Stimulated activated naive CD8-positive, alpha-beta T cell treated with anti-CD3 and anti-CD28 coated beads, Interleukin-15, amount 100 ng/mL, for 72 hours (primary cell): Measurements from ENCODE around the gene C6orf58.

Experiments
- ATAC-seq: fragments of 150-1000 bp; cut with Tn5 transposase; 2 replicates; pipeline ENCODE4 v1.10.0; 2021; ENCODE audit warnings: mild to moderate bottlenecking, moderate library complexity
- DNase-seq, 2 donors: peaks; one replicate each; pipeline ENCODE4 v3.0.0; 2021 to 2022
- H3K27ac Mint-ChIP-seq, 2 donors: one replicate each; pipeline ENCODE4 v1.8.0; 2022; ENCODE audit warnings: mild to moderate bottlenecking in 2 of 2, mixed read lengths in 2 of 2, moderate library complexity in 2 of 2
- H3K27me3 Mint-ChIP-seq: one replicate; pipeline ENCODE4 v1.8.0; 2022; ENCODE audit warnings: mixed read lengths
- H3K4me1 Mint-ChIP-seq: one replicate; pipeline ENCODE4 v1.8.0; 2022; ENCODE audit warnings: mild to moderate bottlenecking, mixed read lengths
- H3K4me3 Mint-ChIP-seq, 2 donors: one replicate each; pipeline ENCODE4 v1.8.0; 2022; ENCODE audit warnings: mild to moderate bottlenecking in 2 of 2, mixed read lengths in 2 of 2, moderate library complexity in 1 of 2
- H3K9me3 Mint-ChIP-seq, 2 donors: one replicate each; pipeline ENCODE4 v1.8.0; 2022; ENCODE audit warnings: mixed read lengths in 2 of 2

Gene C6orf58

GRCh38 chr6:127576874-127577273 lies at the start of gene C6orf58:
Gene C6orf58, plus strand, starts transcription at chr6:127577174. Its CDS starts 12 bp downstream, at chr6:127577186.
- no peaks in the 10 kb centered on the region for H3K9me3 Mint-ChIP-seq
- DNase-seq (no peak), ATAC-seq (no peak)
- peaks cover 6% of the 10 kb centered on the region for H3K4me1 Mint-ChIP-seq
- H3K4me3 Mint-ChIP-seq: no peak within 1 kb of the TSS
- H3K27ac Mint-ChIP-seq: no peak within 1 kb of the TSS
- peaks cover 19% of the 10 kb centered on the region for H3K27me3 Mint-ChIP-seq

GRCh38 chr6:127533011-127533410 lies 44.0 kb upstream of the C6orf58 start:
- H3K4me3 Mint-ChIP-seq: no peak overlapping the region
- DNase-seq: no peak

GRCh38 chr6:127533736-127534135 lies 43.2 kb upstream of the C6orf58 start:
- H3K27me3 Mint-ChIP-seq: peaks cover 26% of the 10 kb centered on the region
- H3K27ac Mint-ChIP-seq: no peak overlapping the region
- H3K9me3 Mint-ChIP-seq: no peaks in the 10 kb centered on the region
- no peak for ATAC-seq
- H3K4me3 Mint-ChIP-seq: no peak overlapping the region
- no peak for DNase-seq
- H3K4me1 Mint-ChIP-seq: peaks cover 2% of the 10 kb centered on the region

More at GRCh38 chr6:127533011-127533410, 44.0 kb upstream of the C6orf58 start:
- Mint-ChIP-seq H3K9me3 (no peaks in the 10 kb centered on the region), H3K27ac (no peak overlapping the region), H3K27me3 (peaks cover 26% of the 10 kb centered on the region), H3K4me1 (no peaks in the 10 kb centered on the region)
- ATAC-seq: no peak

- Mint-ChIP-seq H3K4me3 (no peak overlapping the region), H3K9me3 (no peaks in the 10 kb centered on the region), H3K27ac (no peak overlapping the region), H3K4me1 (peaks cover 13% of the 10 kb centered on the region), H3K27me3 (peaks cover 17% of the 10 kb centered on the region)
- ATAC-seq (no peak), DNase-seq (no peak)
Observed at GRCh38 chr6:127538750-127539264, 38.2 kb upstream of the C6orf58 start.

GRCh38 chr6:127539272-127539671 lies 37.7 kb upstream of the C6orf58 start:
- H3K4me3 Mint-ChIP-seq: no peak overlapping the region
- H3K27me3 Mint-ChIP-seq: peaks cover 17% of the 10 kb centered on the region
- DNase-seq (no peak), ATAC-seq (peak; percentile 59)
- peaks cover 13% of the 10 kb centered on the region for H3K4me1 Mint-ChIP-seq
- no peaks in the 10 kb centered on the region for H3K9me3 Mint-ChIP-seq
- H3K27ac Mint-ChIP-seq: no peak overlapping the region

GRCh38 chr6:127547215-127547614 lies 29.8 kb upstream of the C6orf58 start:
- DNase-seq: no peak
- ATAC-seq: peak; percentile 57
- Mint-ChIP-seq H3K4me3 (no peak overlapping the region), H3K9me3 (no peaks in the 10 kb centered on the region), H3K27ac (no peak overlapping the region), H3K27me3 (peaks cover 27% of the 10 kb centered on the region), H3K4me1 (peaks cover 3% of the 10 kb centered on the region)

- no peaks in the 10 kb centered on the region for H3K9me3 Mint-ChIP-seq
- no peak for ATAC-seq
- H3K4me1 Mint-ChIP-seq: no peaks in the 10 kb centered on the region
- H3K27me3 Mint-ChIP-seq: peaks cover 30% of the 10 kb centered on the region
- no peak overlapping the region for H3K4me3 Mint-ChIP-seq
- no peak overlapping the region for H3K27ac Mint-ChIP-seq
- DNase-seq: no peak
Observed at GRCh38 chr6:127547904-127548649, 28.9 kb upstream of the C6orf58 start.

- Mint-ChIP-seq H3K4me1 (no peaks in the 10 kb centered on the region), H3K4me3 (no peak overlapping the region), H3K27me3 (peaks cover 30% of the 10 kb centered on the region), H3K27ac (no peak overlapping the region), H3K9me3 (no peaks in the 10 kb centered on the region)
- ATAC-seq (no peak), DNase-seq (no peak)
Observed at GRCh38 chr6:127550403-127550802, 26.6 kb upstream of the C6orf58 start.

GRCh38 chr6:127554435-127555006 lies 22.5 kb upstream of the C6orf58 start:
- H3K27ac Mint-ChIP-seq: no peak overlapping the region
- no peaks in the 10 kb centered on the region for H3K4me1 Mint-ChIP-seq
- H3K9me3 Mint-ChIP-seq: no peaks in the 10 kb centered on the region
- peaks cover 42% of the 10 kb centered on the region for H3K27me3 Mint-ChIP-seq
- peak in 1 of 2 donors; percentile 26 for DNase-seq
- H3K4me3 Mint-ChIP-seq: no peak overlapping the region
- ATAC-seq: peak; percentile 55

- H3K9me3 Mint-ChIP-seq: peaks cover 6 to 7% of the 10 kb centered on the region in 2 donors
- no peak overlapping the region for H3K4me3 Mint-ChIP-seq
- H3K27me3 Mint-ChIP-seq: peaks cover 36% of the 10 kb centered on the region
- ATAC-seq (no peak), DNase-seq (no peak)
- no peak overlapping the region for H3K27ac Mint-ChIP-seq
- H3K4me1 Mint-ChIP-seq: no peaks in the 10 kb centered on the region
Observed at GRCh38 chr6:127561660-127562059, 15.3 kb upstream of the C6orf58 start.

- Mint-ChIP-seq H3K27ac (no peak overlapping the region), H3K4me1 (no peaks in the 10 kb centered on the region), H3K27me3 (peaks cover 23% of the 10 kb centered on the region), H3K4me3 (no peak overlapping the region), H3K9me3 (peaks cover 6 to 7% of the 10 kb centered on the region in 2 donors)
- no peak for ATAC-seq
- DNase-seq: no peak
Observed at GRCh38 chr6:127564761-127565160, 12.2 kb upstream of the C6orf58 start.

GRCh38 chr6:127566119-127566518 lies 10.9 kb upstream of the C6orf58 start:
- peaks cover 6 to 7% of the 10 kb centered on the region in 2 donors for H3K9me3 Mint-ChIP-seq
- H3K27me3 Mint-ChIP-seq: peaks cover 19% of the 10 kb centered on the region
- DNase-seq: no peak
- no peak overlapping the region for H3K4me3 Mint-ChIP-seq
- ATAC-seq: no peak
- no peak overlapping the region for H3K27ac Mint-ChIP-seq
- peaks cover 9% of the 10 kb centered on the region for H3K4me1 Mint-ChIP-seq

GRCh38 chr6:127566651-127567050 lies 10.3 kb upstream of the C6orf58 start:
- H3K4me1 Mint-ChIP-seq: peaks cover 14% of the 10 kb centered on the region
- no peak overlapping the region for H3K4me3 Mint-ChIP-seq
- ATAC-seq (no peak), DNase-seq (no peak)
- H3K9me3 Mint-ChIP-seq: peaks cover 6 to 7% of the 10 kb centered on the region in 2 donors
- H3K27me3 Mint-ChIP-seq: peaks cover 13% of the 10 kb centered on the region
- H3K27ac Mint-ChIP-seq: no peak overlapping the region

- Mint-ChIP-seq H3K27ac (no peak overlapping the region), H3K4me3 (no peak overlapping the region), H3K27me3 (peaks cover 11% of the 10 kb centered on the region), H3K9me3 (peaks cover 6% of the 10 kb centered on the region in 2 donors), H3K4me1 (peaks cover 18% of the 10 kb centered on the region)
- ATAC-seq (no peak), DNase-seq (no peak)
Observed at GRCh38 chr6:127567476-127567875, 9.5 kb upstream of the C6orf58 start.

- Mint-ChIP-seq H3K9me3 (no peaks in the 10 kb centered on the region), H3K4me3 (peak overlapping the region; percentile 15 to 45), H3K27me3 (no peaks in the 10 kb centered on the region), H3K27ac (peak overlapping the region in 1 of 2 donors; percentile 91), H3K4me1 (peaks cover 22% of the 10 kb centered on the region)
- DNase-seq (no peak), ATAC-seq (peak; percentile 74)
Observed at GRCh38 chr6:127570739-127571389, 6.1 kb upstream of the C6orf58 start.

- ATAC-seq: peak; percentile 52
- no peak overlapping the region for H3K27ac Mint-ChIP-seq
- H3K4me1 Mint-ChIP-seq: no peaks in the 10 kb centered on the region
- no peaks in the 10 kb centered on the region for H3K9me3 Mint-ChIP-seq
- no peak overlapping the region for H3K4me3 Mint-ChIP-seq
- no peak for DNase-seq
- H3K27me3 Mint-ChIP-seq: peaks cover 19% of the 10 kb centered on the region
Observed at GRCh38 chr6:127578900-127579299, 1.9 kb downstream of the C6orf58 start.
